GM04504 (cell line): ENCODE results near the gene ZDHHC1.

Experiments used
- DNase-seq: peaks from one replicate; pipeline ENCODE4 v3.0.0-alpha.2; 2012; ENCODE audit warnings: low read depth

Gene ZDHHC1

GRCh38 chr16:67447508-67448076 is 31.3 kb upstream of the ZDHHC1 start:
- no peak for DNase-seq

GRCh38 chr16:67446968-67447507 is 30.8 kb upstream of the ZDHHC1 start:
- no peak for DNase-seq

GRCh38 chr16:67445913-67446907 is 29.9 kb upstream of the ZDHHC1 start:
- no peak for DNase-seq

- no peak for DNase-seq
These were observed 29.2 kb upstream of the ZDHHC1 start for GRCh38 chr16:67445441-67445912.

GRCh38 chr16:67445126-67445426 is 28.8 kb upstream of the ZDHHC1 start:
- no peak for DNase-seq

- no peak for DNase-seq
These were observed 28.2 kb upstream of the ZDHHC1 start for GRCh38 chr16:67444259-67445125.

GRCh38 chr16:67443265-67443664 is 27.0 kb upstream of the ZDHHC1 start:
- DNase-seq, result peak; percentile 74

- DNase-seq, result no peak
These were observed 26.4 kb upstream of the ZDHHC1 start for GRCh38 chr16:67442581-67443255.

GRCh38 chr16:67441907-67442306 is 25.6 kb upstream of the ZDHHC1 start:
- DNase-seq, result no peak

- DNase-seq, result no peak
These were observed 25.0 kb upstream of the ZDHHC1 start for GRCh38 chr16:67441271-67441753.

GRCh38 chr16:67438824-67439393 is 22.6 kb upstream of the ZDHHC1 start:
- DNase-seq, result no peak

- DNase-seq, result no peak
These were observed 22.0 kb upstream of the ZDHHC1 start for GRCh38 chr16:67438098-67438791.

- DNase-seq, result no peak
These were observed 21.2 kb upstream of the ZDHHC1 start for GRCh38 chr16:67437513-67437912.

- no peak for DNase-seq
These were observed 20.4 kb upstream of the ZDHHC1 start for GRCh38 chr16:67436640-67437193.

GRCh38 chr16:67435758-67436164 is 19.5 kb upstream of the ZDHHC1 start:
- DNase-seq, result no peak

GRCh38 chr16:67433131-67433719 is 16.9 kb upstream of the ZDHHC1 start:
- no peak for DNase-seq

- DNase-seq, result no peak
These were observed 16.2 kb upstream of the ZDHHC1 start for GRCh38 chr16:67432506-67432890.

GRCh38 chr16:67431775-67432505 is 15.7 kb upstream of the ZDHHC1 start:
- DNase-seq, result no peak
